AG09319 (cell line): ENCODE measurements around the gene LPP.

Source experiments
- DNase-seq: peaks from one replicate; pipeline ENCODE4 v3.0.0-alpha.2; 2010; ENCODE audit warnings: low read depth; ENCODE audit errors: extremely low read depth
- CTCF ChIP-seq: IDR thresholded peaks from 2 replicates; pipeline ENCODE4 v1.5.1; 2011; ENCODE audit warnings: low read depth, mild to moderate bottlenecking, inconsistent platforms, low read length, moderate library complexity

The LPP gene

GRCh38 chr3:188775412-188775811 is 621.5 kb downstream of the LPP start:
- DNase-seq, result no peak
- no peak for TF ChIP-seq CTCF

- no peak for DNase-seq
- TF ChIP-seq CTCF, result no peak
These were observed 622.5 kb downstream of the LPP start for GRCh38 chr3:188776447-188776846.

- no peak for TF ChIP-seq CTCF
- DNase-seq, result no peak
These were observed 624.3 kb downstream of the LPP start for GRCh38 chr3:188778091-188778852.

- DNase-seq, result no peak
- no peak for TF ChIP-seq CTCF
These were observed 625.5 kb downstream of the LPP start for GRCh38 chr3:188779281-188779980.

GRCh38 chr3:188780193-188781147 is 626.5 kb downstream of the LPP start:
- no peak for TF ChIP-seq CTCF
- no peak for DNase-seq

- no peak for TF ChIP-seq CTCF
- DNase-seq, result no peak
These were observed 628.7 kb downstream of the LPP start for GRCh38 chr3:188782613-188783124.

- no peak for TF ChIP-seq CTCF
- no peak for DNase-seq
These were observed 632.5 kb downstream of the LPP start for GRCh38 chr3:188786424-188786823.
